K562 (cell line): ENCODE data around the gene TMEM108. TPM values are rescaled to one million over a fixed set of nuclear protein-coding genes. Genes with fewer than 3 reads are reported as not detected.
A peak's percentile ranks its signal among the peaks of the same experiment; 100 is the strongest.

Experiments
- CEBPZ ChIP-seq: fragments of 150-350 bp; IDR thresholded peaks from 2 replicates; pipeline ENCODE4 v1.6.1; 2014; ENCODE audit warnings: low read depth, mild to moderate bottlenecking, low read length, borderline replicate concordance
- CREM ChIP-seq: IDR thresholded peaks from 2 replicates; pipeline ENCODE4 v1.6.1; 2014; ENCODE audit warnings: antibody characterized with exemption, low read depth
- E2F6 ChIP-seq, 2 experiments: IDR thresholded peaks; 2 replicates each; pipeline ENCODE4 v1.6.1; 2011; ENCODE audit warnings: borderline replicate concordance in 1 of 2, control low read depth in 1 of 2, low read depth in 1 of 2, low read length in 1 of 2, mild to moderate bottlenecking in 1 of 2, mixed read lengths in 1 of 2, moderate library complexity in 1 of 2; ENCODE audit not compliant: insufficient read depth in 1 of 2, insufficient read length in 1 of 2, poor library complexity in 1 of 2, severe bottlenecking in 1 of 2; ENCODE audit errors: extremely low read depth in 1 of 2
- polyA plus RNA-seq, 8 experiments: library from polyadenylated mRNA; depleted of rRNA in 4 of 8; stranded (reverse) in 5 of 8; unstranded in 3 of 8; fragments of >200 nt; fragmentation: Nextera tagmentation in 2 of 8; fragmentation: Illumina TruSeq in 1 of 8; extraction: Ambion mirVana in 2 of 8; extraction: Trizol in 1 of 8; gene quantifications; 2 replicates each; pipeline versions ENCODE4 v1.2.1 to v1.2.3, GENCODE V29; 2011 to 2014; ENCODE audit warnings: inconsistent platforms in 1 of 8, missing spikeins in 1 of 8
- total RNA-seq, 7 experiments: library from RNA; depleted of rRNA in 6 of 7; stranded (reverse); fragments of >200 nt in 6 of 7; fragmentation: Illumina TruSeq in 2 of 7; extraction: Trizol in 2 of 7; gene quantifications; 2 replicates each; pipeline versions ENCODE4 v1.2.1 to v1.2.3, GENCODE V29; 2011 to 2021; ENCODE audit warnings: low replicate concordance in 1 of 7
- TF ChIP-seq, protein P1 (sequence below), 2 experiments: fragments of 450-650 bp; formaldehyde crosslinking in 1 of 2; IDR thresholded peaks; 2 replicates each; pipeline versions ENCODE4 v1.4.0 to v1.6.1; 2014 to 2020; ENCODE audit warnings: mild to moderate bottlenecking in 2 of 2, borderline replicate concordance in 1 of 2, low read depth in 1 of 2
- TF ChIP-seq, protein P2 (sequence below), 2 experiments: IDR thresholded peaks in 1 of 2; conservative IDR thresholded peaks in 1 of 2; 2 replicates each; pipeline ENCODE4 v1.6.1; 2016; ENCODE audit warnings: low read depth in 2 of 2, mild to moderate bottlenecking in 1 of 2, missing compliant biosample characterization in 1 of 2, missing genetic modification characterization in 1 of 2, moderate library complexity in 1 of 2
- TF ChIP-seq, protein P3 (sequence below): fragments of 450-650 bp; formaldehyde crosslinking; IDR thresholded peaks from 2 replicates; pipeline ENCODE4 v1.4.0; 2020; ENCODE audit warnings: mild to moderate bottlenecking, mixed read lengths

TMEM108 gene
- total and polyA plus RNA-seq, 9 of the 15 experiments (the other 6 are each of a cell fraction or from before 2014, with no cell fraction given), result 0.65 to 11.1 (median 3.4) TPM

GRCh38 chr3:133038089-133038730 is at the start of gene TMEM108 (continued):
- TF ChIP-seq CEBPZ, result no peak
- TF ChIP-seq, protein P1, sequence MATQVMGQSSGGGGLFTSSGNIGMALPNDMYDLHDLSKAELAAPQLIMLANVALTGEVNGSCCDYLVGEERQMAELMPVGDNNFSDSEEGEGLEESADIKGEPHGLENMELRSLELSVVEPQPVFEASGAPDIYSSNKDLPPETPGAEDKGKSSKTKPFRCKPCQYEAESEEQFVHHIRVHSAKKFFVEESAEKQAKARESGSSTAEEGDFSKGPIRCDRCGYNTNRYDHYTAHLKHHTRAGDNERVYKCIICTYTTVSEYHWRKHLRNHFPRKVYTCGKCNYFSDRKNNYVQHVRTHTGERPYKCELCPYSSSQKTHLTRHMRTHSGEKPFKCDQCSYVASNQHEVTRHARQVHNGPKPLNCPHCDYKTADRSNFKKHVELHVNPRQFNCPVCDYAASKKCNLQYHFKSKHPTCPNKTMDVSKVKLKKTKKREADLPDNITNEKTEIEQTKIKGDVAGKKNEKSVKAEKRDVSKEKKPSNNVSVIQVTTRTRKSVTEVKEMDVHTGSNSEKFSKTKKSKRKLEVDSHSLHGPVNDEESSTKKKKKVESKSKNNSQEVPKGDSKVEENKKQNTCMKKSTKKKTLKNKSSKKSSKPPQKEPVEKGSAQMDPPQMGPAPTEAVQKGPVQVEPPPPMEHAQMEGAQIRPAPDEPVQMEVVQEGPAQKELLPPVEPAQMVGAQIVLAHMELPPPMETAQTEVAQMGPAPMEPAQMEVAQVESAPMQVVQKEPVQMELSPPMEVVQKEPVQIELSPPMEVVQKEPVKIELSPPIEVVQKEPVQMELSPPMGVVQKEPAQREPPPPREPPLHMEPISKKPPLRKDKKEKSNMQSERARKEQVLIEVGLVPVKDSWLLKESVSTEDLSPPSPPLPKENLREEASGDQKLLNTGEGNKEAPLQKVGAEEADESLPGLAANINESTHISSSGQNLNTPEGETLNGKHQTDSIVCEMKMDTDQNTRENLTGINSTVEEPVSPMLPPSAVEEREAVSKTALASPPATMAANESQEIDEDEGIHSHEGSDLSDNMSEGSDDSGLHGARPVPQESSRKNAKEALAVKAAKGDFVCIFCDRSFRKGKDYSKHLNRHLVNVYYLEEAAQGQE (IDR thresholded peaks at IDR 0.05; ENCODE audit: borderline replicate concordance), result peak; percentile 60
- TF ChIP-seq, protein P1 (CRISPR knock-in tag; IDR thresholded peaks at IDR 0.05; ENCODE audit: low read depth), result no peak
- peak; percentile 69 to 80 for TF ChIP-seq E2F6 (IDR thresholded peaks at IDR 0.05; ENCODE audit: borderline replicate concordance in 1 of 2, extremely low read depth in 1 of 2, insufficient read depth in 1 of 2, insufficient read length in 1 of 2, low read depth in 1 of 2, low read length in 1 of 2, poor library complexity in 1 of 2, severe bottlenecking in 1 of 2)
- TF ChIP-seq, protein P2, sequence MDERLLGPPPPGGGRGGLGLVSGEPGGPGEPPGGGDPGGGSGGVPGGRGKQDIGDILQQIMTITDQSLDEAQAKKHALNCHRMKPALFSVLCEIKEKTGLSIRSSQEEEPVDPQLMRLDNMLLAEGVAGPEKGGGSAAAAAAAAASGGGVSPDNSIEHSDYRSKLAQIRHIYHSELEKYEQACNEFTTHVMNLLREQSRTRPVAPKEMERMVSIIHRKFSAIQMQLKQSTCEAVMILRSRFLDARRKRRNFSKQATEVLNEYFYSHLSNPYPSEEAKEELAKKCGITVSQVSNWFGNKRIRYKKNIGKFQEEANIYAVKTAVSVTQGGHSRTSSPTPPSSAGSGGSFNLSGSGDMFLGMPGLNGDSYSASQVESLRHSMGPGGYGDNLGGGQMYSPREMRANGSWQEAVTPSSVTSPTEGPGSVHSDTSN (CRISPR knock-in tag; IDR thresholded peaks at IDR 0.05; ENCODE audit: low read depth), result 0 out of 2 replicates have a peak, but pooled peaks have one; percentile 16
- TF ChIP-seq, protein P2 (tag; conservative IDR thresholded peaks at IDR 0.05; ENCODE audit: low read depth), result no peak
- TF ChIP-seq CREM, result peak; percentile 73
- TF ChIP-seq, protein P3, sequence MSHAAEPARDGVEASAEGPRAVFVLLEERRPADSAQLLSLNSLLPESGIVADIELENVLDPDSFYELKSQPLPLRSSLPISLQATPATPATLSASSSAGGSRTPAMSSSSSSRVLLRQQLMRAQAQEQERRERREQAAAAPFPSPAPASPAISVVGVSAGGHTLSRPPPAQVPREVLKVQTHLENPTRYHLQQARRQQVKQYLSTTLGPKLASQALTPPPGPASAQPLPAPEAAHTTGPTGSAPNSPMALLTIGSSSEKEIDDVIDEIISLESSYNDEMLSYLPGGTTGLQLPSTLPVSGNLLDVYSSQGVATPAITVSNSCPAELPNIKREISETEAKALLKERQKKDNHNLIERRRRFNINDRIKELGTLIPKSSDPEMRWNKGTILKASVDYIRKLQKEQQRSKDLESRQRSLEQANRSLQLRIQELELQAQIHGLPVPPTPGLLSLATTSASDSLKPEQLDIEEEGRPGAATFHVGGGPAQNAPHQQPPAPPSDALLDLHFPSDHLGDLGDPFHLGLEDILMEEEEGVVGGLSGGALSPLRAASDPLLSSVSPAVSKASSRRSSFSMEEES (CRISPR knock-in tag), result peak; percentile 96
